PC-3 (cell line): ENCODE measurements around the gene TKFC. TPM values are rescaled to one million over a fixed set of nuclear protein-coding genes. Genes with fewer than 3 reads are reported as not detected.

Source experiments
- ATAC-seq: fragments of 200-7000 bp; cut with Tn5 transposase; 2 replicates; pipeline ENCODE4 v1.9.1; 2020; ENCODE audit warnings: mild to moderate bottlenecking, moderate library complexity
- BruUV-seq: library from RNA; stranded (reverse); fragments of 400-500 nt; replicated peaks from 2 replicates; lab custom pipeline; 2021; lab: Mats Ljungman, UMichigan
- CTCF ChIA-PET: fragments of 300-600 bp; sonication (Branson Sonifier 250); formaldehyde crosslinking; loops from one replicate; lab custom pipeline; 2022; ENCODE audit warnings: antibody characterized with exemption; lab: Charles Lee
- POLR2A ChIA-PET: fragments of 300-600 bp; sonication (Branson Sonifier 250); formaldehyde crosslinking; loops from one replicate; lab custom pipeline; 2022; ENCODE audit warnings: antibody characterized with exemption; ENCODE audit not compliant: unreplicated experiment; lab: Charles Lee
- DNase-seq: peaks from one replicate; pipeline ENCODE4 v3.0.0-alpha.2; 2015
- H2AFZ ChIP-seq: fragments of 300-600 bp; sonication (generic); 2 replicates; pipeline ENCODE4 v1.6.0; 2016; ENCODE audit warnings: antibody characterized with exemption, low read length
- H3F3A ChIP-seq: fragments of 300-600 bp; sonication (generic); one replicate; pipeline ENCODE4 v1.6.0; 2017; ENCODE audit warnings: antibody characterized with exemption, low read length, control low read depth, mild to moderate bottlenecking; ENCODE audit not compliant: unreplicated experiment
- H3K27ac ChIP-seq: fragments of 300-600 bp; sonication (generic); 2 replicates; pipeline ENCODE4 v1.5.1; 2016; ENCODE audit warnings: mild to moderate bottlenecking, low read length
- H3K27me3 ChIP-seq: fragments of 300-600 bp; sonication (generic); 2 replicates; pipeline ENCODE4 v1.6.1; 2016; ENCODE audit warnings: low read length, mixed read lengths
- H3K36me3 ChIP-seq: fragments of 300-600 bp; sonication (generic); 2 replicates; pipeline ENCODE4 v1.6.1; 2016; ENCODE audit warnings: low read depth, mixed run types, low read length, mixed read lengths
- H3K4me1 ChIP-seq: fragments of 300-600 bp; sonication (generic); 2 replicates; pipeline ENCODE4 v1.5.1; 2016; ENCODE audit warnings: low read length; ENCODE audit not compliant: insufficient read depth
- H3K4me2 ChIP-seq: fragments of 300-600 bp; sonication (generic); 2 replicates; pipeline ENCODE4 v1.6.0; 2016; ENCODE audit warnings: low read length
- H3K4me3 ChIP-seq: fragments of 300-600 bp; sonication (generic); 2 replicates; pipeline ENCODE4 v1.5.1; 2016; ENCODE audit warnings: mild to moderate bottlenecking, low read length, mixed read lengths
- H3K79me2 ChIP-seq: fragments of 300-600 bp; sonication (generic); 2 replicates; pipeline ENCODE4 v1.6.1; 2017; ENCODE audit warnings: low read length, mixed read lengths
- H3K9ac ChIP-seq: fragments of 300-600 bp; sonication (generic); 2 replicates; pipeline ENCODE4 v1.6.0; 2016; ENCODE audit warnings: mild to moderate bottlenecking, low read length
- H3K9me2 ChIP-seq: fragments of 300-600 bp; sonication (generic); replicated peaks from 2 replicates; pipeline ENCODE4 v1.6.1; 2016; ENCODE audit warnings: mixed run types, low read length, mixed read lengths
- H3K9me3 ChIP-seq: fragments of 300-600 bp; sonication (generic); 2 replicates; pipeline ENCODE4 v1.6.1; 2016; ENCODE audit warnings: low read length, mixed read lengths
- H4K20me1 ChIP-seq: fragments of 300-600 bp; sonication (generic); 2 replicates; pipeline ENCODE4 v1.6.1; 2016; ENCODE audit warnings: low read length, mixed read lengths
- CTCF ChIP-seq: fragments of 300-600 bp; sonication (generic); conservative IDR thresholded peaks from 2 replicates; pipeline ENCODE4 v1.5.1; 2017; ENCODE audit warnings: antibody characterized with exemption, low read depth, mild to moderate bottlenecking, low read length
- EZH2 ChIP-seq: fragments of 300-600 bp; sonication (generic); IDR thresholded peaks from one replicate; pipeline ENCODE4 v1.6.1; 2017; ENCODE audit warnings: antibody characterized with exemption, mild to moderate bottlenecking, low read length; ENCODE audit not compliant: unreplicated experiment
- EZH2phosphoT487 ChIP-seq: fragments of 300-600 bp; sonication (generic); IDR thresholded peaks from 2 replicates; pipeline ENCODE4 v1.6.1; 2018; ENCODE audit warnings: mild to moderate bottlenecking, antibody characterized with exemption, low read length, borderline replicate concordance
- intact Hi-C: fragments of 100-400 bp; cut with micrococcal nuclease; formaldehyde crosslinking; loops from 2 replicates; pipeline ENCODE4 v1.9.0; 2023
- total RNA-seq: library from RNA; depleted of rRNA; stranded (reverse); fragments of >200 nt; gene quantifications from 2 replicates; pipeline ENCODE4 v1.2.3, GENCODE V29; 2014

Gene TKFC
- total RNA-seq, 1 experiment from 2014 or later: 56.9 TPM

GRCh38 chr11:61336171-61336935 lies 3.3 kb downstream of the TKFC start:
- Histone ChIP-seq H4K20me1 (peaks cover 9% of the 10 kb centered on the region), H3K27me3 (no peaks in the 10 kb centered on the region), H3K9ac (no peak overlapping the region), H3F3A (no peaks in the 10 kb centered on the region), H3K27ac (no peak overlapping the region), H2AFZ (peak overlapping the region; percentile 61), H3K4me2 (no peak overlapping the region), H3K9me3 (no peaks in the 10 kb centered on the region), H3K9me2 (no peaks in the 10 kb centered on the region), H3K36me3 (no peaks in the 10 kb centered on the region), H3K79me2 (peaks cover 26% of the 10 kb centered on the region), H3K4me1 (peaks cover 24% of the 10 kb centered on the region), H3K4me3 (no peak overlapping the region)
- POLR2A ChIA-PET: interaction anchor here (0.6 kb wide), 1 partner anchor 84 kb away, joined by 3 read pairs; no protein-coding TSS in a partner anchor
- peak; percentile 98 for TF ChIP-seq CTCF
- TF ChIP-seq EZH2phosphoT487: no peak
- DNase-seq: peak; percentile 93
- intact Hi-C loops: loop anchor here (1.0 to 10.0 kb wide), 4 partner anchors 26 to 82 kb away; partner anchors contain the start of genes TMEM138 and TMEM216
- no TSS peak for BruUV-seq
- CTCF ChIA-PET: interaction anchor here (0.6 to 3.5 kb wide), 6 partner anchors 20 to 254 kb away, joined by 3 to 63 read pairs (median 13); partner anchors contain the start of genes CYB561A3, TMEM138 and TMEM216
- peak; percentile 62 for ATAC-seq

GRCh38 chr11:61337706-61338470 lies 4.9 kb downstream of the TKFC start:
- Histone ChIP-seq H3K4me2 (no peak overlapping the region), H3K79me2 (peaks cover 11% of the 10 kb centered on the region), H3K9ac (no peak overlapping the region), H3K4me1 (peaks cover 20% of the 10 kb centered on the region), H3K9me3 (no peaks in the 10 kb centered on the region), H3K27ac (no peak overlapping the region), H3F3A (no peaks in the 10 kb centered on the region), H4K20me1 (no peaks in the 10 kb centered on the region), H3K9me2 (no peaks in the 10 kb centered on the region), H2AFZ (no peak overlapping the region), H3K4me3 (no peak overlapping the region), H3K36me3 (peaks cover 3% of the 10 kb centered on the region; the same call in 1 of the 2 replicates), H3K27me3 (no peaks in the 10 kb centered on the region)
- intact Hi-C loops: loop anchor here (2.0 to 10.0 kb wide), 3 partner anchors 25 to 83 kb away; partner anchors contain the start of genes TMEM138 and TMEM216
- ChIA-PET POLR2A (no interaction called here), CTCF (no interaction called here)
- DNase-seq (no peak), ATAC-seq (no peak)
- TF ChIP-seq EZH2phosphoT487 (no peak), CTCF (no peak), EZH2 (no peak)
- BruUV-seq: no TSS peak
